Mammary microvascular endothelial cell (primary cell): ENCODE data around the gene FREM3. TPM values are rescaled to one million over a fixed set of nuclear protein-coding genes. Genes with fewer than 3 reads are reported as not detected.

Experiments used
- total RNA-seq: library from RNA; depleted of rRNA; stranded (reverse); fragments of >200 nt; gene quantifications from 2 replicates; pipeline ENCODE4 v1.2.3, GENCODE V29; 2015

The FREM3 gene
- total RNA-seq = 0.20 and 0.25 TPM in 2 replicates

GRCh38 chr4:143700416-143701352, at the start of gene FREM3:
Gene FREM3 (minus strand): TSS chr4:143700675. CDS start chr4:143700675, 0 bp downstream.

Other genes with a start within 250 kb of the FREM3 start
- 35.0 and 37.6 TPM in 2 replicates for gene SMARCA5, start 187.0 kb downstream of the FREM3 start, total RNA-seq
- 0.07 and 0.15 TPM in 2 replicates for gene GYPE, start 204.9 kb upstream of the FREM3 start, total RNA-seq